Spleen (tissue), 7 donors: ENCODE measurements around the gene PLA1A.

Source experiments
- CTCF ChIP-seq, 11 experiments: fragments of 200-600 bp in 7 of 11; fragments of 450-650 bp in 4 of 11; sonication (generic) in 4 of 11; IDR thresholded peaks in 8 of 11; conservative IDR thresholded peaks in 3 of 11; 1 replicate in 7 of 11; 2 replicates in 4 of 11; pipeline versions ENCODE4 v1.4.0 to v1.8.0; 2016 to 2021; ENCODE audit warnings: antibody characterized with exemption in 11 of 11, inconsistent platforms in 4 of 11, mild to moderate bottlenecking in 1 of 11
- POLR2A ChIP-seq, 3 donors: fragments of 450-650 bp; IDR thresholded peaks; one replicate each; pipeline ENCODE4 v1.5.1; 2017; ENCODE audit warnings: antibody characterized with exemption in 3 of 3, mild to moderate bottlenecking in 1 of 3
- POLR2AphosphoS5 ChIP-seq, 3 donors: sonication (generic); formaldehyde crosslinking; IDR thresholded peaks; one replicate each; pipeline ENCODE4 v1.5.1; 2017; ENCODE audit warnings: antibody characterized with exemption in 3 of 3
- donor health status: DM: no; HTN: no; CAD: no; lungs with moderate emphysema.
- donor health status: DM: no; HTN: no; CAD: no.
- donor health status: DM: no; HTN: no; CAD: no.

- TF ChIP-seq CTCF (IDR thresholded peaks at IDR 0.05 in 8 of 11, conservative IDR thresholded peaks at IDR 0.05 in 3 of 11) (no peak), POLR2A (IDR thresholded peaks at IDR 0.05) (no peak), POLR2AphosphoS5 (IDR thresholded peaks at IDR 0.05) (no peak)
Observed at GRCh38 chr3:119673875-119674274, 76.2 kb downstream of the PLA1A start.
